Stimulated activated naive CD8-positive, alpha-beta T cell treated with anti-CD3 and anti-CD28 coated beads, Interleukin-15, amount 100 ng/mL, for 72 hours (primary cell): ENCODE measurements around the gene GPR135.
A peak's percentile ranks its signal among the peaks of the same experiment; 100 is the strongest.

Experiments used
- ATAC-seq: fragments of 150-1000 bp; cut with Tn5 transposase; 2 replicates; pipeline ENCODE4 v1.10.0; 2021; ENCODE audit warnings: mild to moderate bottlenecking, moderate library complexity
- DNase-seq, 2 donors: peaks; one replicate each; pipeline ENCODE4 v3.0.0; 2021 to 2022
- H3K27ac Mint-ChIP-seq, 2 donors: one replicate each; pipeline ENCODE4 v1.8.0; 2022; ENCODE audit warnings: mild to moderate bottlenecking in 2 of 2, mixed read lengths in 2 of 2, moderate library complexity in 2 of 2
- H3K27me3 Mint-ChIP-seq: one replicate; pipeline ENCODE4 v1.8.0; 2022; ENCODE audit warnings: mixed read lengths
- H3K4me1 Mint-ChIP-seq: one replicate; pipeline ENCODE4 v1.8.0; 2022; ENCODE audit warnings: mild to moderate bottlenecking, mixed read lengths
- H3K4me3 Mint-ChIP-seq, 2 donors: one replicate each; pipeline ENCODE4 v1.8.0; 2022; ENCODE audit warnings: mild to moderate bottlenecking in 2 of 2, mixed read lengths in 2 of 2, moderate library complexity in 1 of 2
- H3K9me3 Mint-ChIP-seq, 2 donors: one replicate each; pipeline ENCODE4 v1.8.0; 2022; ENCODE audit warnings: mixed read lengths in 2 of 2

Gene GPR135

GRCh38 chr14:59482541-59483331, 17.6 kb upstream of the GPR135 start:
- DNase-seq (no peak), ATAC-seq (no peak)
- H3K27ac Mint-ChIP-seq: peak overlapping the region; percentile 37 to 86
- no peaks in the 10 kb centered on the region for H3K9me3 Mint-ChIP-seq
- peaks cover 43% of the 10 kb centered on the region for H3K4me1 Mint-ChIP-seq
- no peaks in the 10 kb centered on the region for H3K27me3 Mint-ChIP-seq
- H3K4me3 Mint-ChIP-seq: peak overlapping the region; percentile 88

GRCh38 chr14:59481871-59482540, 16.8 kb upstream of the GPR135 start:
- H3K27me3 Mint-ChIP-seq: no peaks in the 10 kb centered on the region
- peak overlapping the region in 1 of 2 donors; percentile 93 for H3K27ac Mint-ChIP-seq
- H3K4me1 Mint-ChIP-seq: peaks cover 43% of the 10 kb centered on the region
- H3K4me3 Mint-ChIP-seq: peak overlapping the region; percentile 88
- ATAC-seq (no peak), DNase-seq (no peak)
- H3K9me3 Mint-ChIP-seq: no peaks in the 10 kb centered on the region

GRCh38 chr14:59481407-59481806, 16.2 kb upstream of the GPR135 start:
- ATAC-seq (no peak), DNase-seq (no peak)
- Mint-ChIP-seq H3K27me3 (no peaks in the 10 kb centered on the region), H3K9me3 (no peaks in the 10 kb centered on the region), H3K27ac (peak overlapping the region; percentile 56 to 74), H3K4me3 (peak overlapping the region; percentile 50 to 68), H3K4me1 (peaks cover 43% of the 10 kb centered on the region)

GRCh38 chr14:59480166-59480565, 15.0 kb upstream of the GPR135 start:
- H3K27ac Mint-ChIP-seq: peak overlapping the region; percentile 38 to 95
- DNase-seq (no peak), ATAC-seq (no peak)
- H3K4me1 Mint-ChIP-seq: peaks cover 37% of the 10 kb centered on the region
- peak overlapping the region in 1 of 2 donors; percentile 71 for H3K4me3 Mint-ChIP-seq
- no peaks in the 10 kb centered on the region for H3K9me3 Mint-ChIP-seq
- no peaks in the 10 kb centered on the region for H3K27me3 Mint-ChIP-seq

GRCh38 chr14:59478540-59478939, 13.4 kb upstream of the GPR135 start:
- Mint-ChIP-seq H3K27ac (no peak overlapping the region), H3K9me3 (no peaks in the 10 kb centered on the region), H3K4me3 (no peak overlapping the region), H3K27me3 (no peaks in the 10 kb centered on the region), H3K4me1 (peaks cover 34% of the 10 kb centered on the region)
- no peak for ATAC-seq
- no peak for DNase-seq

GRCh38 chr14:59475709-59476108, 10.5 kb upstream of the GPR135 start:
- peaks cover 9% of the 10 kb centered on the region for H3K4me1 Mint-ChIP-seq
- DNase-seq (no peak), ATAC-seq (no peak)
- no peak overlapping the region for H3K27ac Mint-ChIP-seq
- H3K9me3 Mint-ChIP-seq: no peaks in the 10 kb centered on the region
- H3K4me3 Mint-ChIP-seq: no peak overlapping the region
- H3K27me3 Mint-ChIP-seq: no peaks in the 10 kb centered on the region

- Mint-ChIP-seq H3K4me3 (no peak overlapping the region), H3K9me3 (no peaks in the 10 kb centered on the region), H3K4me1 (no peaks in the 10 kb centered on the region), H3K27ac (no peak overlapping the region), H3K27me3 (no peaks in the 10 kb centered on the region)
- ATAC-seq (no peak), DNase-seq (no peak)
Observed at GRCh38 chr14:59474172-59474571, 9.0 kb upstream of the GPR135 start.

- ATAC-seq (peak; percentile 81), DNase-seq (peak; percentile 52 to 59)
- H3K4me3 Mint-ChIP-seq: peak overlapping the region; percentile 89 to 92
- H3K27ac Mint-ChIP-seq: peak overlapping the region in 1 of 2 donors; percentile 44
- peaks cover 9% of the 10 kb centered on the region for H3K4me1 Mint-ChIP-seq
- peaks cover 9% of the 10 kb centered on the region for H3K27me3 Mint-ChIP-seq
- no peaks in the 10 kb centered on the region for H3K9me3 Mint-ChIP-seq
Observed at GRCh38 chr14:59464486-59465315, 479 bp downstream of the GPR135 start.

- peak; percentile 48 to 56 for DNase-seq
- H3K27me3 Mint-ChIP-seq: peaks cover 9% of the 10 kb centered on the region
- ATAC-seq: peak; percentile 58
- H3K4me1 Mint-ChIP-seq: peaks cover 9% of the 10 kb centered on the region
- peak overlapping the region; percentile 89 to 92 for H3K4me3 Mint-ChIP-seq
- H3K9me3 Mint-ChIP-seq: no peaks in the 10 kb centered on the region
- peak overlapping the region in 1 of 2 donors; percentile 78 for H3K27ac Mint-ChIP-seq
Observed at GRCh38 chr14:59463787-59464485, 1.2 kb downstream of the GPR135 start.

GRCh38 chr14:59461891-59462290, 3.3 kb downstream of the GPR135 start:
- no peak overlapping the region for H3K4me3 Mint-ChIP-seq
- H3K27me3 Mint-ChIP-seq: peaks cover 9% of the 10 kb centered on the region
- DNase-seq (no peak), ATAC-seq (no peak)
- no peak overlapping the region for H3K27ac Mint-ChIP-seq
- H3K9me3 Mint-ChIP-seq: no peaks in the 10 kb centered on the region
- peaks cover 9% of the 10 kb centered on the region for H3K4me1 Mint-ChIP-seq

GRCh38 chr14:59460378-59460777, 4.8 kb downstream of the GPR135 start:
- no peak overlapping the region for H3K27ac Mint-ChIP-seq
- no peaks in the 10 kb centered on the region for H3K9me3 Mint-ChIP-seq
- H3K27me3 Mint-ChIP-seq: peaks cover 9% of the 10 kb centered on the region
- H3K4me3 Mint-ChIP-seq: no peak overlapping the region
- H3K4me1 Mint-ChIP-seq: peaks cover 9% of the 10 kb centered on the region
- ATAC-seq: no peak
- DNase-seq: no peak

GRCh38 chr14:59458486-59458885, 6.7 kb downstream of the GPR135 start:
- Mint-ChIP-seq H3K4me1 (no peaks in the 10 kb centered on the region), H3K4me3 (no peak overlapping the region), H3K27ac (peak overlapping the region in 1 of 2 donors; percentile 54), H3K9me3 (no peaks in the 10 kb centered on the region), H3K27me3 (peaks cover 9% of the 10 kb centered on the region)
- no peak for DNase-seq
- no peak for ATAC-seq

- Mint-ChIP-seq H3K27ac (no peak overlapping the region), H3K4me3 (no peak overlapping the region), H3K27me3 (no peaks in the 10 kb centered on the region), H3K9me3 (no peaks in the 10 kb centered on the region), H3K4me1 (no peaks in the 10 kb centered on the region)
- DNase-seq: no peak
- no peak for ATAC-seq
Observed at GRCh38 chr14:59455411-59455810, 9.8 kb downstream of the GPR135 start.

GRCh38 chr14:59454139-59454538, 11.0 kb downstream of the GPR135 start:
- no peaks in the 10 kb centered on the region for H3K27me3 Mint-ChIP-seq
- ATAC-seq (no peak), DNase-seq (no peak)
- no peaks in the 10 kb centered on the region for H3K9me3 Mint-ChIP-seq
- H3K4me1 Mint-ChIP-seq: no peaks in the 10 kb centered on the region
- H3K4me3 Mint-ChIP-seq: no peak overlapping the region
- no peak overlapping the region for H3K27ac Mint-ChIP-seq

- no peaks in the 10 kb centered on the region for H3K27me3 Mint-ChIP-seq
- H3K27ac Mint-ChIP-seq: no peak overlapping the region
- no peaks in the 10 kb centered on the region for H3K9me3 Mint-ChIP-seq
- H3K4me3 Mint-ChIP-seq: no peak overlapping the region
- no peak for ATAC-seq
- H3K4me1 Mint-ChIP-seq: no peaks in the 10 kb centered on the region
- DNase-seq: no peak
Observed at GRCh38 chr14:59451849-59452248, 13.3 kb downstream of the GPR135 start.
